CD4-positive, alpha-beta T cell treated with Interleukin-15 for 4 hours (primary cell): ENCODE results near the gene PODN.

Experiments
- DNase-seq: peaks from one replicate; pipeline ENCODE4 v3.0.0-alpha.2; 2020; ENCODE audit warnings: low spot score

The PODN gene

DNA sequence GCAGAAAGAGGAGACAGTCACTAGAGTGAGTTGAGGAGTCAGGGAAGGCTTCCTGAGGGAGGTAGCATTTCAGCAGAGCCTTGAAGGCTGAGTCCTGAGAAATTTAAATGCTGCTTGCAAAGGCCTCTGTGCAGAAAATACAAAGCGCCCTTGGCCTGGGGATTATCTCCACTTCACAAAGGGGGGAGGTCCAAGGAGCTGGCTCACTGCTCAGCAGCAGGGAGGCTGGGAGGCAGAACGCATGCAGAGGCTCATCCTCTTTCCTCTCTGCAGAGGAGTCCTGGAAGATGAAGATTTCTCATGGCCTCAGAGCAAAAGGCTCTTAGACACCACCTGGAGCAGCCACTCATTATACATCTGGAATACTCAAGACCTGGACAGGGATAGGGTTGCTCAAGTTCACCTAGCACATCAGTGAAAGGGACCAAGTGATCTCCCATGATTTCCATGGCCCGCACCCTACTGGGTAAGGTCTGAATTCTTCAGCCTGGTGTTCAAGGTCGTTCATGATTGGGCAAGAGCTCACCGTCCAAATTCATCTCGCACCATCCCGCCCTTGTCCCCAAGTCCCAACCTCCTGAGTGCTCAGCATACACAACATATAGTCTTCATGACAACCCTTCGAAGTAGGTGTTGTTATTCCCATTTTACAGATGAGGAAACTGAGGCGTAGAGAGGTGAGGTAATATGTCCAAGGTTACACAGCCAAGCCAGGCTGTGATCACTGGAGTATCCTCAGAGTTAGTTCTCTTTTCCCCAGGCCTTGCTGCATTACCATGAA is 71.4 kb downstream of the PODN start:
- no peak for DNase-seq

DNA sequence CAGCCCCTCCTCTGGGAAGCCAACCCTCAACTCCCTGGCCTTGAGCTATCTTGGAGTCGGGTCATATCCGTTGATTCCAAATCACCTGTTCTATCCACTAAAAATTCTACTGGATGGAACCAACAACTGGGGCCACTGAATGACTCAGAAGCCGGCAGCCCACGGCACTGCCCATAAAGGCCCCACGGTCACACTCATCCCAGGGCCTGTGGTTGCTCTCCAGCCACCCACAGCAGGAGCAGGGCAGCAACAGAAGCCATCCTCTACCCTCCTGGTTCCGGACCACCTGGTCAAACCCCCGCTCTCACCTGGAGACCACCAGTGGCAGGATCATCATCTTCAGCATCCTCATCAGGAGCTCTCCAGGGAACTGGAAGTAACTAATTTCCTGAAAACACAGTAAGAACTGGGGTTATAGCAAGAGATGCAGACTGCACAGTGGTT is 72.1 kb downstream of the PODN start:
- DNase-seq, result no peak
